HG03575 (cell line): ENCODE data around the gene ADARB1.

Experiments
- ATAC-seq: cut with Tn5 transposase; IDR thresholded peaks from one replicate; pipeline ENCODE4 v1.9.1; 2021; ENCODE audit not compliant: unreplicated experiment, insufficient number of reproducible peaks, low FRiP score; ENCODE audit errors: extremely low read depth

The ADARB1 gene

DNA sequence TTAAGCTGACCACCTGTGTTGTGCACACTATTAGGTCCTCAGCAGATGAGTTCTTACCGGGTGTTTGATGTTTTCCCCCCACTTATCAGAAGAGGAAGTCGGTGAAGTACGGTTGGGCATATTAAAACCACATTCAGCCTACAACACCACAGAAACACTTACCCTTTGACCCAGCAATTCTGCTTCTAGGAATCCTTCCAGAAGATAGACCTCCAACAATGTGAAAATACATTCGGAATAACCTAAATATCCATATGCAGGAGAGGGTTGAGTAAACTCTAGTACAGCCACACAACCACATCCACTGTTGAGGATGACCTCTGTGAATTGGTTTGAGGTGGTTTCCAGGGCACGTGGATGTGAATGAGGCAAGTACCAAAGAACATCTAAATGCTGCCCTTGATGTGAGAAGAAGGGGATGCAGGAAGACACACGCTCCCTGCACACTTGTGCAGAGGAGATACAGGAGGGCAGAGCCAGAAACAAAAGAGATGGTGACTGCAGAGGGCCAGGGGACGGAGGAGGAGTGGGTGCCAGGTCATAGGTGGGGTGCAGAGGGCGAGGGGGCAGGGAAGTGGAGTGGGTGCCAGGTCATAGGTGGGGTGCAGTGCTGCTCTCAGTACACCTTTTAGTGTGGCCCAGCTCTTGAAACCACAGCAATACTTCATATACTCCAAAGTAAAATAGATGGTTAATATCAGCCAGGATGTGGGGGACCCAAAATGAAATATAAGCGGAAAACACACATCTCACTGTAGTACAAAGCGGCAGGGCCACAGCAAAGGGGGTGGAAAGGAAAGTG, 12.8 kb downstream of the ADARB1 start:
- ATAC-seq: no peak

DNA sequence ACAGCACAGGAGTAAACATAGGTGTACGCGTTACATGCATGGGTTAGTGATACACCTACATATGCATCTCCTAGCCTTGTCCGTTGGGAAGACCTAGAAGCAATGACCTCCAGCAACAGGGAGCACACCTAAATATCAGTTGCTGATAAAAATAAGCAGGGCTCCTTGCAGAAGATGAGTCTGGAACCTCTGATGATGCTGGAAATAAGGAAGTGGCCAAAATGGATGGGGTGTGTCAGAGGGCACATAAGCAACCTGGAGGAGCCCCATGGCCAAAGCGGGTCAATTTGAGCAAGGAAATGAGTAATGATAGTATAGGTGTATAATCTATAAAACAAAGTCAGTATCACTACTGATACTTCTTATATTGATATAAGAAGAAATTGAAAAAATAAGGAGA, 13.7 kb downstream of the ADARB1 start:
- no peak for ATAC-seq

DNA sequence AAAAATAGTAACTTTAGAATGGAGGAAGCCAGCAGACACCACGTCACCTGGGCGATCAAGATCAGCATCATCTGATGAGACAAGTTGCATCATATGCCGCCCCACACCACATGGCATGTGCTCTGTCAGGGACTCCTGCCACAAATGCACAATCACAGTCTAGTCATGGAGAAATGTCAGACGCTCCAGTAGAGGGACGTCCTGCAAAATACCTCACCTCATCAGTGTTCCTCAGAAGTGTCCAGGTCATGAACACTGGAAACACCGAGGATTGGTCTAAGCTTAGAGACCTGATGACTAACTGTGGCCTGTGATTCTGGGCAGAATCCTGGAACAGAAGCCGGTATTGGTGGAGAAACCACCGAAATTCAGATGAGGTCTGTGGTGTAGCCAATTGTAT, 14.3 kb downstream of the ADARB1 start:
- no peak for ATAC-seq

DNA sequence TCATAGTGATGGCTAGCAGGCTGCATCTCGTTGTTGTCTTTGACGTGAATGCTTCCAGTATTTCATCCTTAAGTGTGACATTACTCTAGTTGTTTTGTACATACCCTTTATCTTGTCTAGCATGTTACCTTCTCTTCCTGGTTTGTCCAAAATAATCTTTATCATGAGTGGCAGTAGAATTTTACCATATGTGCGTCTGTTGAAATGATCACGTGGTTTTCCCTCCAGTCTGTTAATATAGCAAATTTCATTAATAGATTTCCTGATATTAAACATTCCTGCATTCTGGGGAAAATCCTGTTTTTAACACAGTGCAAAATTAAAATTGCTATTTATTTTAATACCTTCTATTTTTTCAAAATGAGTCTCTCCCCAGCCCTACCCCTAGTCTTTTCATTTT, 15.6 kb downstream of the ADARB1 start:
- ATAC-seq: no peak

DNA sequence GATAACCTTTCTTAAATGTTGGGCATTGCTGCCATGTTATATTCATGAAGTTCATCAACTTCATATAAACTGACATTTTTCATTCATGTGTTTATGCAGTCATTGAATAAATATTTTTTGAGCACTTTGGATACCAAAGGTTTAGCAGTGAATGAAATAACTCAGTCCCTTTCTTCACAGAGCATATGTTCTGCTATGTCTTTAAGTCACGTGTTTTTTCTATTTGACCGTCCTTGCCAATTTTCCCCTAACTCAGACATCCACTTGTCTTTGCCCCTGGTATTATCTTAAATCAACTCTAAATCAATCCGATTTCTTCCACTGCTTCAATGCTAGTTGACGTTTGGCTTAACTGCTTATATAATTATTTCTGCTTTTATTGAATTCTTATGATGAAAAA, 16.6 kb downstream of the ADARB1 start:
- ATAC-seq: no peak

DNA sequence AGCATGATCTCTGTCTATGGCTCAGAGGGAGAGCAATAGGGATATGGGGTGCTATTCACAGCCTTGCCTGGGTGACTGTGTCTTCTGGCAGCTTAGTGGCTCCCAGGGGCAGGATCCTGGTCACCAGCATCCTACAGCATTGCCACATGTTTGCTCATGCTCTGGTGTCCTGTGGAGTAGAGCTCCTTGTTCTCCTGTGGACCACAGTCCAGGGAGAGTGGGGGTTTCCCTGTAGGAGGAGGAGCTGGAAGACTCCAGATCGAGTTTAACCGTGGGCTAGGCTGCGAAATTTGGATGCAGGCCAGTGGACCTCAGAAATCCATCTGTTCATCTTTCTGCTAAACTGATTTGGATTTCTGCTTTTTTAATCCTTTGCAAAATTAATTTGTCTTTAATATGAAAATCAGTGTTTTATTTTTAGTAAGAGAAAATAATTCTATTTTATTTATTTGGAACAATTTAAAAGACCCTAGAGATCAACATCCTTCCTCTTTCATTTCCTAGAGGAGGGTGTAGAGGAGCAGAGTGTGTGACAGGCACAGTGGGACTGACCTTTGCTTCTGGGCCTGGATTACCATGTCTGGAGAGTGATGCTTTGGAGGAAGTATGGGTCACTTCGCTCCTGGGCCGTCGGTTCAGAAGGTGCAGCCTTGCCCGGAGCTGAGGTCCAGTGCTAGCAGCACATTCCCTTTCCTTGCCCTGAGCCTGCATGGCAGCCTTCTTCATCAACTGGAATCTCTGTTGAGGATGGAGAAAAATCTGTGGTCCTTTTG, 17.4 kb downstream of the ADARB1 start:
- ATAC-seq: no peak

DNA sequence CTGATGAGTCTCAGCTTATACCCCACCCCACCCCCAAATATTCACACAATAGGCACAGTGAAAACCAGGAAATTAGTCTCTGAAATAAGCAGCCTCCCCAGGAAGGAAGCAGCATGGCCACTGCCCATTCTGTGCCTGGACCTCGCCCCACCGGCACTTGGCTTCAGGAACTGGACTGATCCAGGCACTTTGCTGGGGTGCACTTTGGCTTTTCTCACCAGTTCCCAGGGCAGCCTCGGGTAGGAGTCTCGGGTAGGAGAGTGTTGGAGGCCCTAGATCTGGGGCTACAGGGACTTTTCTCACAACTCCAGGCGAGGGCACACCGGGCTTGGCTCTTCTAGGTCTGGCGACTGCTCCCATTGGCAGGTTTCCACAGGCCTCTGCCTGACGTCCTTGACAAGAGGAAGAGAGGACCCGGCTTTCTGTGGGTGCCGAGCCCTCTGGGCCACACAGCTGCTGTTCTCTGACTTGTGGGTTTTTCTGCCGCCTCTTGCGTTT, 18.7 kb downstream of the ADARB1 start:
- ATAC-seq: no peak

DNA sequence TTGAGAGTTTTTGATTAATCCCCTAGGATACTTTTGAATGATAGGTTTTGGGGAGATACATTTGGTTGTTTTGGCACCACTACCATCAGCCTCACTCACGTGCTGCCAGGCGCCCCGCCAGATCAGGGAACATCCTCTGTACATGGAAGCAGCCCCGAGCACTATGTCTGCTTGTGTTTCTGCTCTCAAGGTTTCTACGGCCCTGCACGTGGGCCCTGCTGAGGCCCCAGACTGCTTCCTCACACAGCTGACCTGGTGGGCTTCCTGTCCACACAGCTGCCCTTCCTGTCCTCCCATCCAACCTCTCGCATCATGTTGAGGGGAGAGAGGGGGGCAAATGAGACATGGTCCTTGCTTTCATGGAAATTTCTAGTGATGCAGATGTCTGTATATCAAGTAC, 20.0 kb downstream of the ADARB1 start:
- no peak for ATAC-seq

DNA sequence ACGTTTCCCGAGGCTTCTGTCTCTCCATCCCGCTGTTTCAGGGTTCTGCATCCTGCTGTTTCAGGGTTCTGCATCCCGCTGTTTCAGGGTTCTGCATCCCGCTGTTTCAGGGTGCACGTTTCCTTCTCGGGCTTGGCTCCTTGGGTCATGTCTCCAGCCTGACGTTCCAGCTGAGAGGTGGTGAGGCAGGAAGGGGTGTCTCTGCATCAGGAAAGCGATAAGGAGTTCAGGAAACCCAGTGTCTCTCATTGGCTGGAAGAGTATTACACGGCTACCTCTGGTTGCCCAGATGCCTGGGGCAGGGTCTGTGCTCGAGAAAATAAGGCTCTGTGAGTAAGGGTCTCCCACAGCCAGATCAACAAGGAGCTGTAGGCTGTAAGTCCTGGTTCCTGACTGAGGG, 21.1 kb downstream of the ADARB1 start:
- no peak for ATAC-seq

DNA sequence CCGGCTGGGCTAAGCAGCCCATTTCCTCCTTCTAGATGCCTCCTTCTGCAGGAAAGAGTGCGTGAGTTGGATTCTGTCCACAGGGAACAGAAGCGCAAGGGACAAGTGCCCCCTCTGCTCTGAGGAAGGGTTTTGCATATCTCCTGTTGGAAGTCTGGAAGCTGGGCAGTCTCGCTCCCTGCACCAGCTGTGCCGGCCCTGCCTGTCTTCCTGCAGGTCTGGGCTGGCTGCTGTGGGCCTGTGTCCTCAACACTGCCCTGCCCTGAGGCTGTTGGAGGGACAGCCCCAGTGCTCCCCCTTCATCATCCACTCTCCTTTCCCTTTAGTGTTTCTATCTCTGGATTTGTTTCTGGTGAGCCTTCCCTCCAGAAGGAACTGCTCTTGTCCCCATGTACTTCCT, 21.8 kb downstream of the ADARB1 start:
- no peak for ATAC-seq

DNA sequence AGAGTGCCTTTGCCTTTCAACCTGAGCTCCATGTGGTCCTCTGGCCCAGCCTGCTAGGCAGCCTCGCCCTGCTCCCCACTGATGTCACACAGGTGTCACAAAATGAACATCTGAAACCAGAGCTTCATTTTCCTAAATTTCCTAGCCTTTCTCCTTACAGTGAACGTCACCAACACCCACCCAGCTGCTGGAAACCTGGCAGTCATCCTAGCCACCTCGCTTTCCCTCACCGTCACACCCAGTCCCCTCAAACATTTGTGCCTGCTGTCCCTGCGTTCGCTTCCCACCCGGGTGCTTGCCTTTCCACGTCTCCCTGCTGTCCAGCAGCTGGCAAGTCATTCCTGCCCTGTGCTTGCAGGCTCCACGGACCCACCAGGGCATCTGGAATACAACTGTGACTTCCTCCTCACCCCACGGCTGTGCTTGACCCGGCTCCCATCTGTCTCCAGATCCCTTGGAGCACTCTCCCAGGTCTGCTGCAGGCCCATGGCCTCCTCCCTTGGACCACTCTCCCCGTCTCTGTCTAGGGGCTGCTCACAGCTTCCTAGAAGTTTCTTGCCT, 23.5 kb downstream of the ADARB1 start:
- no peak for ATAC-seq

DNA sequence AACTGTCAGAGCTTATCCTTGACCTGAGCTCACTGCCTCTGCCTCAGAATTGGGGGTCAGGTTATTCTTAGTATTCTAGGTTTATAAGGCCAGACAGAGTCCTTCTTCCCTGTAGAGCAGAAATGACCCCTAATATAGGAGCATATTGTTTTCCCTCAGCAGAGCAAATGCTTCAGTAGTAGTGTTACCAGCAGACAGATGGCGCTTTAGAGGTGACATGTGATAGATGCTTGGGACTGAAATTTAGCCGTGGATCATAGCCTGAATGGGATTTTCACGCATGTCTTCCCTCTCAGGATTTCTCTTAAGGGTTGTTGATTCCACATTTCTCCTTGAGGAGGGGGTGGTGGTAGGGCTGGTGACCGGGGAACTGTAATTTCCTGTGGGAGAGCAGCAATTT, 24.5 kb downstream of the ADARB1 start:
- ATAC-seq: no peak

DNA sequence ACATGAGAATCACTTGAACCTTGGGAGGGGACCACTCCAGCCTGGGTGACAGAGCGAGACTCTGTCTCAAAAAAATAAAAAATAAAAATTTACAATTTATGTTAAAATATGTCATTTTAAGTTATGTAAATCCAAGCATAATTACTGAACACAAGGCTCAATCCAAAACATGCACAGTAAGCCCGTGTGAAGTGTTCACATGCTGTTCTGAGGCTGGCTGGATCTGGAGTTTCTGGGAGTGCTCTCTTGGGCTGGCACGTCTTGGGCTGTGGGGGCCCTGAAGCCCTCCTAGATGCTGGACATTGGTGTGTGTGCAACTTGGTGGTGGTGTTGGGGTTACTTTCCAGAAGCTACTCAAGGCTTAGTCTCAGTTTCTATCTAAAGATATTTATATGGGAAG, 25.2 kb downstream of the ADARB1 start:
- ATAC-seq: no peak

DNA sequence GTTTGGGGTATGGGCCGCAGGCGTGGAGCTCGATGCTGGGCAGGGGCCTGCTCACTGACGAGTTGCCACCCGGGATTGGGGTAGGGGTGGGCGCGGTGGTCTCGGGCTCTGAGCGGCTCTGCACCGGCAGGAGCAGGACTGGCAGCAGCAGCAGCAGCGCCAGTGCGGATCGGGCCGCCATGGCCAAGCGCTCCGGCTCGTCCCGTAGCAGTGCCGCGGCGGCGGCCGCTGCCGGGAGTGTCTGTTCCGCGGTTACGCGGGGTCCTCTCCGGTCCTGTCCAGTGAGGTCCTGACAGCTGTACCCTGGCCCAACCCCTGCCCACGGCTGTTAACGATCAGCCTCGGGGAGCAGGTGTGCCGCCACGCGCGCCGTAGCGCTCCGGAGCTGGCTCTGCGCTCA, 26.5 kb downstream of the ADARB1 start:
- no peak for ATAC-seq

DNA sequence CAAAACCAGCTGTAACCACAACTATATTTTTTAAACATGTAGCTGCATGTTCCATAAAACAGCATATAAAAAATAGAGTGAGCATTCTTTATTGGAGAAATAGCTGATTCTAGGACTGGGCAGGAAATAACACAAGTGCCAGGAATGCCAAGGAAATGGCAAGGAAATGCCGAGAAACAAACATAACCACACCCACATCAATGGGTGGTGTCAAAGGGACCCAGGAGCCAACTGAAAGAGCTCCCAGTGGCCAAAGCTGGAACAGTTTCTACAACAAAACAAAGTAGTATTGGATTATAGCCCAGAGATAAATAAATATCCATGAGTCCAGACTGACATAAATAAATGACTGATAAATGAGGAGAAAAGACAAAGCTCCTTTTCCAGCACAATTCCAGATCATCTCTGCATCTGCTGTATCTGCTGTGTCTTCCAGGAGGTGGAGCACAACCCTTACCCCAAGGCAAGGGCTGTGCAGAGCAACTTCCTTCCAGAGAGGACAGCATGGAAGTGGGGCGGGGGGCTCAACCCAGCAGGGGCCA, 28.1 kb downstream of the ADARB1 start:
- ATAC-seq: no peak

DNA sequence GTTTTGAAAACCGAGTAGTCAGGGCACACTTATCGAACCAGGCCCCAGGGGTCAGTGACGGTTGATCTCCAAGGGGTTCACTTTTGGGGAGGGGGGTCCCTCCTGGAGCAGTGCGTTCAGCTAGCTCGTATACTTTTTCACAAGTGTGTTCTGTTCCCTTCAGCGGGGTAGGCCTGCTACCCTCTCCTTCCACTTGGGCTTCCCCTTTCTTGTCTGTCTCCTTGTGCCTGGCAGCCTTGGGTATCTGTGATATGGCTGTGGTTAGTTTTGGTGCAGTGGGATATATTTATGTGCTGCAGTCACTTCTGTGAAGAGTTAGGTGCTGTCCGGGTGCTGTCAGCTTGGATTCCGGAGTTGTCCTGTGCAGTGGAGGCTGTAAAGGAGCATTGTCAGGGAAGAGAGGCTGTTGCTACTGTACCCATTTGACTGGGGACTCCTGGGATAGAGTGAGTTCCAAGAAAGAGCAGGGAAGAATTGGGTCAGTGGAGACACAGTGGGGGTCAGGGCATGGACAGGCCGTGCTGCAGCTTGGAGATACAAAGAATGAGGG, 29.7 kb downstream of the ADARB1 start:
- no peak for ATAC-seq

DNA sequence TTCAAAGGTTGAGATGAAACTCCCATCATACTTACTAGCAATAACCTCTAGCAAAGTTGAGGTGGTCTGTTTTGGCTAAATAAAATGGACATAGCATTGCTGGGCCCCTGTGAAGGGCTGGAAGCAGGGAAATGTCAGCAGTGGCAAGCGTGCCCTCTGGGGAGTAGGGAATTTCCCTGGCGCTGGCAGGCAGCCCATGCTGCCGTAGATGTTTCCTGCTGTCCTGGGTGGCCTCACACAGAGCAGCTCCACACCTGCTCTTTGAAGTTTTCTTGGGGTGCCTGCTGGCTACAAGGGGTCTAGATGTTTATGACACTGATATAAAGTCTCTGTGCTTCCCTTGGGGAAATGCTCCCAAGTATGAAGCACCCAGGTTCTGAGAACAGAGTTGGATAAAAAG, 30.2 kb downstream of the ADARB1 start:
- ATAC-seq: no peak

DNA sequence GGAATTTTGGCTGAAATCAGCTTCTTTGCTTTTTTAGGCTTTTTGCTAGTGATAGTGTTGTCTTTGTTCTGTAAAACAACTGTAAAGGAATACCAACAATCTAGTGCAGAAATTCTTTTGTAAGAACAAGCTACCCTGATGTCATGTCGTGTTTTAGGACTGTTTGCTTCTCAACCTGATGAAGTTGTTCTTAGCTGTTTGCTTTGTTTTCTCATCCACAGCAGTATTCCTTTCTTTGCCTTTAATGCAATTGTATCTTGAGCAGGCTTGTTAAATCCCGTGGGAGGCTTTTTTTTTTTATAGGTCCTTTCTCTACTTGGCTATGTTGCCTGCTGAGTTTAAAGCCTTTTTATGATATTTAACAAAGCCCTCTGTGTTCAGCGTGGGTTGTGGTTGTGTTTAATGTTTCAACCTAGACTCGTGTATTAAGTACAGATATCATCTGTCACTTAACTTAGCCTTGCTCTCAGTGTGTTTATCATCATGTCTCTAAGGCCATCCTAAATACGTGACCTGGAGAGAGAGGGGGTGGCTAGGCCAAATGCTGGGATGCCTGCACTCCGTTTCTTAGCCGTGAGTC, 31.6 kb downstream of the ADARB1 start:
- ATAC-seq: no peak
